Activated naive CD4-positive, alpha-beta T cell treated with Interleukin-2 at 50 U/mL for 16 hours (primary cell): ENCODE results near the gene MISP.

Experiments
- DNase-seq: peaks from one replicate; pipeline ENCODE4 v3.0.0-alpha.2; 2020

MISP gene

DNA sequence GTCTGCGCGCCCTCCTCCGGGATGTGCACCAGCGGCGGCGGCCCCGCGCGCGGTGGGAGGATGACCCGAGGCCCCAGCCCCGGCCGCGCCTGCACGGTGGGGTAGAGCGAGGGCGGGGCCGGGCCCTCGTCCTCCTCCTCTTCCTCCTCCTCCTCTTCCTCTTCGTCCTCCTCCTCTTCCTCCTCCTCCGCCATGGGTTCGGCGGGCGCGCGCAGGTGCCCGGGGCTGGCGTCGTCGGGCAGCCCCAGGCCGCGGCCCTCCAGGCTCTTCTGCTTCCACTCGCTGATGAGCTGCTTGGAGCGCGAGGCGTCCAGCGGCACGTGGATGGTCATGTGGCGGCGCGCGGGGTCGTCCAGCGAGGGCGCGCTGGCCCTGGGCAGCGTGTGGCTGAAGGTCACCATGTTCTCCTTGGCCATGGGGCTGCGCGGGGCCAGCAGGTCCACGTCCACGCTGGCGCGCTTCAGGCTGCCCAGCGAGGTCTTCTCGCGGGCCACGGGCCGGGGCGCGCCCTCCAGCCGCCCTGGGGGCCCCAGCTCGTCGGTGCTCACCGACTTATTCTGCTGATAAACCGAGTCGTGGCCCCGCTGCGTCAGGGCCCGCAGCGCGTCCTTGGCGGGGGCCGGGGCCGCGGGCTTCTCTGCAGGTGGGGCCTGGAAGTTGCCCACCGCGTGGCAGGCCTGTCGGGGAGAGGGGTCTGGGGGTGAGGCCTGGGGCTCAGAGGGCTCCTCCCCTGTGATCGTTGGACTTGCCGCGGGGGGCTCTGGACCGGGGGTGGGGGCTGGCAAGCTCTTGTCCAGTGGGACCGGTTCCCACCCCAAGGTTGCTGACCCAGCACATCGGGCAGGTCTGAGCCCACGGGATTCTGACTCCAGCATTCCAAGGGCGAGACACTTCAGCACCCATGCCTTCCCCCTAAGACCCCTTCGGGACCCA lies 62.6 kb downstream of the MISP start:
- DNase-seq = no peak
